ENCODE data around the gene BFSP2.
A peak's percentile ranks its signal among the peaks of the same experiment; 100 is the strongest.

The BFSP2 gene

GRCh38 chr3:133400006-133400515 is at the start of gene BFSP2:
Gene BFSP2 (plus strand): TSS chr3:133400056. CDS start chr3:133400084, 28 bp downstream.
- DNase-seq: no peak

- no peak for DNase-seq
These were observed 45.1 kb upstream of the BFSP2 start for GRCh38 chr3:133354721-133355120.

- no peak for DNase-seq
These were observed 39.4 kb upstream of the BFSP2 start for GRCh38 chr3:133360476-133360875.

GRCh38 chr3:133361011-133361410 is 38.8 kb upstream of the BFSP2 start:
- no peak for DNase-seq

GRCh38 chr3:133361435-133361834 is 38.4 kb upstream of the BFSP2 start:
- no peak for DNase-seq

GRCh38 chr3:133362539-133362938 is 37.3 kb upstream of the BFSP2 start:
- no peak for DNase-seq

- DNase-seq: no peak
These were observed 35.2 kb upstream of the BFSP2 start for GRCh38 chr3:133364704-133365103.

GRCh38 chr3:133366921-133367320 is 32.9 kb upstream of the BFSP2 start:
- DNase-seq: no peak

- no peak for DNase-seq
These were observed 32.5 kb upstream of the BFSP2 start for GRCh38 chr3:133367403-133367802.

- no peak for DNase-seq
These were observed 31.9 kb upstream of the BFSP2 start for GRCh38 chr3:133367956-133368355.

- DNase-seq: no peak
These were observed 31.3 kb upstream of the BFSP2 start for GRCh38 chr3:133368371-133369067.

GRCh38 chr3:133369068-133369440 is 30.8 kb upstream of the BFSP2 start:
- no peak for DNase-seq

GRCh38 chr3:133371181-133371580 is 28.7 kb upstream of the BFSP2 start:
- no peak for DNase-seq

GRCh38 chr3:133371676-133372075 is 28.2 kb upstream of the BFSP2 start:
- no peak for DNase-seq

- DNase-seq: peak; percentile 81
These were observed 25.0 kb upstream of the BFSP2 start for GRCh38 chr3:133374708-133375402.

GRCh38 chr3:133375403-133375745 is 24.5 kb upstream of the BFSP2 start:
- no peak for DNase-seq

GRCh38 chr3:133376810-133377209 is 23.0 kb upstream of the BFSP2 start:
- peak; percentile 38 for DNase-seq

- peak; percentile 37 for DNase-seq
These were observed 22.5 kb upstream of the BFSP2 start for GRCh38 chr3:133377396-133377795.

- no peak for DNase-seq
These were observed 19.9 kb upstream of the BFSP2 start for GRCh38 chr3:133379926-133380325.

- DNase-seq: no peak
These were observed 19.2 kb upstream of the BFSP2 start for GRCh38 chr3:133380481-133381225.

GRCh38 chr3:133381346-133382109 is 18.3 kb upstream of the BFSP2 start:
- DNase-seq: no peak

GRCh38 chr3:133383175-133383574 is 16.7 kb upstream of the BFSP2 start:
- no peak for DNase-seq

GRCh38 chr3:133383741-133384140 is 16.1 kb upstream of the BFSP2 start:
- DNase-seq: no peak

Measured in NCI-H1436 (cell line).